Common myeloid progenitor, CD34-positive (primary cell): ENCODE data around the gene HOXD3.
A peak's percentile ranks its signal among the peaks of the same experiment; 100 is the strongest.

Experiments
- CTCF ChIA-PET: fragments of 350-600 bp; sonication (Branson Sonifier 250); formaldehyde crosslinking; loops from one replicate; lab custom pipeline; 2021; ENCODE audit warnings: antibody characterized with exemption; lab: Charles Lee
- POLR2A ChIA-PET: fragments of 350-600 bp; sonication (Branson Sonifier 250); formaldehyde crosslinking; loops from one replicate; lab custom pipeline; 2021; ENCODE audit warnings: antibody characterized with exemption; lab: Charles Lee
- DNase-seq, 3 donors: peaks; one replicate each; pipeline versions ENCODE4 v3.0.0 to v3.0.0-alpha.2; 2013
- H3K27ac ChIP-seq, 2 experiments: 1 replicate in 1 of 2; 2 replicates in 1 of 2; pipeline ENCODE4 v1.7.0; 2013; ENCODE audit warnings: inconsistent platforms in 2 of 2, low read length in 2 of 2, mild to moderate bottlenecking in 2 of 2, low read depth in 1 of 2, moderate library complexity in 1 of 2; ENCODE audit not compliant: severe bottlenecking in 2 of 2, insufficient read depth in 1 of 2, poor library complexity in 1 of 2
- H3K27me3 ChIP-seq, 5 experiments: replicated peaks in 2 of 5; 1 replicate in 3 of 5; 2 replicates in 2 of 5; pipeline versions ENCODE4 v1.6.1 to v1.7.0; 2013; ENCODE audit warnings: low read length in 4 of 5, mild to moderate bottlenecking in 2 of 5, moderate library complexity in 2 of 5, inconsistent platforms in 1 of 5; ENCODE audit not compliant: insufficient read depth in 5 of 5, control insufficient read depth in 4 of 5
- H3K36me3 ChIP-seq, 4 experiments: 1 replicate in 2 of 4; 2 replicates in 2 of 4; pipeline versions ENCODE4 v1.6.1 to v1.7.0; 2013; ENCODE audit warnings: low read length in 3 of 4, control low read depth in 1 of 4, mild to moderate bottlenecking in 1 of 4; ENCODE audit not compliant: control insufficient read depth in 4 of 4, insufficient read depth in 4 of 4
- H3K4me1 ChIP-seq, 4 experiments: 1 replicate in 3 of 4; 2 replicates in 1 of 4; pipeline versions ENCODE4 v1.6.1 to v1.7.1; 2013; ENCODE audit warnings: low read length in 3 of 4, mild to moderate bottlenecking in 3 of 4, control low read depth in 1 of 4, inconsistent platforms in 1 of 4, moderate library complexity in 1 of 4; ENCODE audit not compliant: control insufficient read depth in 4 of 4, insufficient read depth in 4 of 4; ENCODE audit errors: control extremely low read depth in 1 of 4
- H3K4me3 ChIP-seq, 7 experiments: 1 replicate in 4 of 7; 2 replicates in 3 of 7; pipeline versions ENCODE4 v1.5.1 to v1.7.0; 2013; ENCODE audit warnings: mild to moderate bottlenecking in 7 of 7, low read length in 6 of 7, moderate library complexity in 6 of 7, inconsistent platforms in 2 of 7, low read depth in 2 of 7, control low read depth in 1 of 7; ENCODE audit not compliant: insufficient read depth in 4 of 7, control insufficient read depth in 1 of 7; ENCODE audit errors: extremely low read depth in 1 of 7
- H3K9me3 ChIP-seq, 5 experiments: 1 replicate in 4 of 5; 2 replicates in 1 of 5; pipeline versions ENCODE4 v1.6.1 to v1.7.1; 2013; ENCODE audit warnings: low read length in 4 of 5, mild to moderate bottlenecking in 2 of 5, inconsistent platforms in 1 of 5, low read depth in 1 of 5, moderate library complexity in 1 of 5; ENCODE audit not compliant: control insufficient read depth in 4 of 5, insufficient read depth in 2 of 5; ENCODE audit errors: control extremely low read depth in 1 of 5
- whole genome bisulfite sequencing: methylation state at CpG from one replicate; pipeline ENCODE4 v1.1.5; 2013; ENCODE audit not compliant: insufficient coverage; 5-methylcytosine and 5-hydroxymethylcytosine counted together

The HOXD3 gene

DNA sequence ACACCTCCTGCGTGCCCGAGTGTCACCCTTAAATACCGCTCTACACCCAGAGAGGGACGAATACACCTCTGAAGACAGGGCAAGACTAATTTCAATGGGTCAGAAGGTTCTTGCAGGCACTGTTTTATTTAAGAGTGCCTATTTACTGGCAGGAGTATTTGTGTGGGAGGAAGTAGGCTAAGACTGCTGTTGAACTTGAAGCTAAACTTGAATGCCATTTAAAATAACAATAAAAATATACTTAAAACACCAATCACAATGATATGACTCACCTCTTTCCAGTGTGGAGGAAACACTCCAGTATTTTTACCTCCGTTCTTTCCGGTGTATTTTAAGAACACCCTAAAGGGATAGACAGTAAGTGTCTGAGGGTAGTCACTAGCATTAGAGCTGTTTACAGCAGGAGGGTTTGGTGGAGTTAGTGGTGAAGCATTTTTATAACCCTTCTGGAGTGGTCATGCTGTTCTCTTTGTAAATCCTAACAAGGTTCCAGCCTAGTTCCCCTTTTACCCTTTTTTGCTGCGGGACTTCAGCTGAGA is 21.7 kb downstream of the HOXD3 start:
- peaks cover 45 to 99% (median 58%) of the 10 kb centered on the region in 5 experiments for H3K27me3 ChIP-seq
- WGBS = 0% methylated on average over 3 of the region's 7 CpGs

DNA sequence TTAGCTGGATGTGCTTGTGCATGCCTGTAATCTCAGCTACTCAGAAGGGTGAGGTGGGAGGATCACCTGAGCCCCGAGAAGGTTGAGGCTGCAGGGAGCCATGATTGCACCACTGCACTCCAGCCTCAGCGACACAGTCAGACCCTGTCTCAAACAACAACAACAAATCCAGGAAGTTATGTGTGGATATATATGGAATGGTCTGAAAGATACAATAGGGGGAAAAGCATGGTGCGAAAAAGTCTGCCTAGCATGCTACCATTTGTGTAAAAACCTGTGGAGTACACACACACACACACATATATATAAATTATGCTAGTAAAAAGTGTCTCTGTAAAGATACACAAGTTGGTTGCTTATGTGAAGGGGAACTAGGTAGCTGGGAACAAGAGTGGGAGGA is 24.4 kb downstream of the HOXD3 start:
- Histone ChIP-seq H3K27me3 (peaks cover 41 to 98% (median 53%) of the 10 kb centered on the region in 5 experiments), H3K27ac (no peak overlapping the region), H3K36me3 (no peaks in the 10 kb centered on the region), H3K4me3 (no peak overlapping the region), H3K9me3 (no peaks in the 10 kb centered on the region), H3K4me1 (peaks cover 0 to 13% (median 10%) of the 10 kb centered on the region in 4 experiments)
- ChIA-PET CTCF (no interaction called here), POLR2A (no interaction called here)
- DNase-seq = no peak
- no CpG with 5 or more reads among the region's 3 CpGs for WGBS

More for the DNA sequence above, 21.7 kb downstream of the HOXD3 start:
- H3K27ac ChIP-seq = no peak overlapping the region
- H3K4me3 ChIP-seq = peak overlapping the region in 2 of 7 experiments; percentile 38 to 40
- no peak for DNase-seq
- ChIA-PET POLR2A (interaction anchor here (1.0 kb wide), 1 partner anchor 10 kb away, joined by 6 read pairs; no protein-coding TSS in a partner anchor), CTCF (interaction anchor here (0.7 to 1.8 kb wide), 6 partner anchors 8 to 1782 kb away, joined by 3 to 4 read pairs (median 3); no protein-coding TSS in a partner anchor)
- H3K36me3 ChIP-seq = no peaks in the 10 kb centered on the region
- H3K4me1 ChIP-seq = peaks cover 0 to 13% (median 10%) of the 10 kb centered on the region in 4 experiments
- H3K9me3 ChIP-seq = no peaks in the 10 kb centered on the region

DNA sequence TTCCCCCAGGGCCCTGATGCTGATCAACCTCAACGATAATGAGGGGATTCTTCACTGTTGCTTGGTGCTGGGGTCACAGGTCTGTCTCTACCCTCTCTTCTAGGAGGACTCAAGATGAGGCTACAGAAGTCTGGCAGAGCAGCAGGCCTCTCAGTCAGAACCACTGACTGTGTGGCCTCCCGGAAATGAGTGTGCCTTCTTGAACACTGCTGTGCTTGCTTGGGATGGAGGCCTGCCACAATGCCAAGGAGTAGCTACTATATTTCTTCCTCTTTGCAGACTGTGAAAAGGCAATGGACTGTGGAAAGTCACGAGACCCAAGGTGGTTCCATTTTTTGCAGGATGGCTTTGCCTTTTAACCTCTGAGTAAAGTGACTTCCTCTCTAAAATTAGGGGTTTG is 25.6 kb downstream of the HOXD3 start:
- no peak for DNase-seq
- Histone ChIP-seq H3K36me3 (no peaks in the 10 kb centered on the region), H3K4me1 (peaks cover 0 to 13% (median 10%) of the 10 kb centered on the region in 4 experiments), H3K9me3 (peaks cover 0 to 2% (median 0%) of the 10 kb centered on the region in 5 experiments), H3K27ac (no peak overlapping the region), H3K4me3 (no peak overlapping the region), H3K27me3 (peaks cover 38 to 98% (median 56%) of the 10 kb centered on the region in 5 experiments)
- POLR2A ChIA-PET = no interaction called here
- 67% methylated on average over 2 of the region's 3 CpGs for WGBS
- CTCF ChIA-PET = interaction anchor here (0.8 kb wide), 1 partner anchor 372 kb away, joined by 3 read pairs; no protein-coding TSS in a partner anchor

DNA sequence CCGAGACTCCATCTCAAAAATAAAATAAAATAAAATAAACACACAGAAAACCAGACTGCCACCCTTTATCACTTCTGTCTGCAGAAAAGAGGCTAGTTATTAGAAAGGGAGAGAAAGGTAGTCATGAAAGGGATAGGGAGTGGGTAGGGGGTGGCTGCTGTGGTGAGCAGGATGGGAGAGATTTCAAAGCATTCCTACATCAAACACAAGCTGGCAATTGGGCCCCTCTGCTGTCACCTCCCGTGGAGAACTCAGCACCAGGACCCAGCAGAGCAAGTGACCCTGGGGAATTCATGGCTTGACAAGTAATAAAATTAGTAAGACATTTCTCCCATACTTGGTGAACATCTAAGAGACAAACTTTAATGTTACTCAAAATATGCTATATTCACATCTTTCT is 27.6 kb downstream of the HOXD3 start:
- no peaks in the 10 kb centered on the region for H3K36me3 ChIP-seq
- peaks cover 0 to 24% (median 22%) of the 10 kb centered on the region in 4 experiments for H3K4me1 ChIP-seq
- DNase-seq = no peak
- POLR2A ChIA-PET = no interaction called here
- CTCF ChIA-PET = interaction anchor here (0.7 to 1.7 kb wide), 4 partner anchors 10 to 77 kb away, joined by 3 to 4 read pairs (median 3); no protein-coding TSS in a partner anchor
- WGBS = no CpG with 5 or more reads among the region's 2 CpGs
- H3K4me3 ChIP-seq = no peak overlapping the region
- H3K27me3 ChIP-seq = peaks cover 28 to 98% (median 49%) of the 10 kb centered on the region in 5 experiments
- peaks cover 0 to 2% (median 2%) of the 10 kb centered on the region in 5 experiments for H3K9me3 ChIP-seq
- H3K27ac ChIP-seq = no peak overlapping the region

DNA sequence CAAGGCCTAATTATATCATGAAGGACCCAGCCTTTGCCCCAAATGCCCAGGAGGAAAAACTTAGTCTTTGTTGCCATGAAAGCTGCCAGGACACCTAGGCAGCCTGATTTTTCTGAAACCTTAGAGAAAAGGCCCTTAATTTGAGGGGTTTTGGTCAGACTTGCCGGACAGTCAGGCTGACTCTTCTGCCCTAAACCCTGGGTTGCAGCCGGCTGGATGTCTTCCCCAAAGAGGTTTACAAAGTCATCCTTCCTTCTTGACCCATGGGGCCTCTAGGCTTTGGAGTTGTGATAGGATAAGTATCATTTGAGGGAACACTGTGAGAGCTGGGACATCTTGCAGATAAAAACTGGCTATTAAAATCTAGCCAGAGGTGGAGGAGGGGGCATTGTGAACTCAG is 28.9 kb downstream of the HOXD3 start:
- ChIA-PET CTCF (interaction anchor here (1.5 to 1.7 kb wide), 3 partner anchors 8 to 25 kb away, joined by 3 to 4 read pairs (median 3); no protein-coding TSS in a partner anchor), POLR2A (no interaction called here)
- H3K9me3 ChIP-seq = peaks cover 0 to 2% (median 2%) of the 10 kb centered on the region in 5 experiments
- H3K27ac ChIP-seq = no peak overlapping the region
- H3K27me3 ChIP-seq = peaks cover 19 to 98% (median 43%) of the 10 kb centered on the region in 5 experiments
- WGBS = 100% methylated on average over 1 of the region's 2 CpGs
- H3K36me3 ChIP-seq = no peaks in the 10 kb centered on the region
- no peak for DNase-seq
- no peak overlapping the region for H3K4me3 ChIP-seq
- peaks cover 0 to 27% (median 25%) of the 10 kb centered on the region in 4 experiments for H3K4me1 ChIP-seq

DNA sequence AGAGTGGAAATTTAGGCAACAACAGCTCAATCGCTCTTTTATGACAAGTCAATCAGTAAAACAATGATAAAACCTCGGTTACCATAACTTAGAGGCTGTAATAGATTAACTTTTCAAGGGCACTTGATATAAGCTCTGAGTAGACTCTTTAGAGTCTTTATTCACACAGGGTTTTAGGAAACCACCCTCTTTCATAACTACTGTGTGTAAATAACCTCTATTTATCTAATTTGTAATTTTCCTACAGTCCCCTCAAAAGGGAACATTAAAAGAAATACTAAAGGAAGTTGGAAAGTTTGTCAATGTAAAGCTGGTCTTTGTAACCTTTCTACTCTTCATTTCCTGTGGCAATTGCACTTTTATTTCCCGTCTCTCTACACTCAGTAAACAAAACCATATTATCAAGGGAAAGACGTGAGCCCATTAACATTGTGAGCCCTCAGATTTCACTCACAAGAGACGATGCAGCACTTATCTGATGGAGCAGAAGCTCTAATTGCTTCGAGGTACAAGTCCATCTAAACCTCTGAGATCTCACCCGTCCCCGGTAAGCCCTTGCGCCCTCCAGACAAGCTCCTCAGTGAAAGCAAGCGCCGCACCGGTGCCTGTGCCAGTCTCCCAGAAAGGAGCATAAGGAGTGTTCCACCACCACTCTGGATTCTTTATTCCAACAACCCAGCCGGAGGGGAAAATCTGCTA is 30.2 kb downstream of the HOXD3 start:
- WGBS = 2% methylated on average over 8 of the region's 13 CpGs
- H3K27ac ChIP-seq = no peak overlapping the region
- peak overlapping the region in 4 of 7 experiments; percentile 11 to 71 (median 64) for H3K4me3 ChIP-seq
- H3K4me1 ChIP-seq = peaks cover 0 to 27% (median 25%) of the 10 kb centered on the region in 4 experiments
- H3K27me3 ChIP-seq = peaks cover 26 to 100% (median 55%) of the 10 kb centered on the region in 5 experiments
- POLR2A ChIA-PET = no interaction called here
- H3K9me3 ChIP-seq = peaks cover 0 to 5% (median 2%) of the 10 kb centered on the region in 5 experiments
- no peaks in the 10 kb centered on the region for H3K36me3 ChIP-seq
- CTCF ChIA-PET = interaction anchor here (0.8 to 1.0 kb wide), 2 partner anchors 47 to 102 kb away, joined by 3 to 4 read pairs; no protein-coding TSS in a partner anchor
- DNase-seq = peak in 1 of 3 donors; percentile 45
